DND-41 (cell line): ENCODE data around the gene AMN1.

Source experiments
- ATAC-seq: fragments of 200-7000 bp; cut with Tn5 transposase; 3 replicates; pipeline ENCODE4 v1.9.1; 2021; ENCODE audit warnings: low read depth; ENCODE audit not compliant: insufficient read depth
- DNase-seq: peaks from one replicate; pipeline ENCODE4 v3.0.0-alpha.2; 2020
- H2AFZ ChIP-seq: 2 replicates; pipeline ENCODE4 v1.6.0; 2012; ENCODE audit warnings: low read depth, low read length
- H3K27ac ChIP-seq: 2 replicates; pipeline ENCODE4 v1.5.1; 2012; ENCODE audit warnings: low read length, inconsistent platforms
- H3K27me3 ChIP-seq: fragments of 200-600 bp; sonication (generic); 2 replicates; pipeline ENCODE4 v1.6.0; 2012; ENCODE audit warnings: low read length, mild to moderate bottlenecking, inconsistent platforms; ENCODE audit not compliant: insufficient read depth, poor library complexity
- H3K36me3 ChIP-seq: 2 replicates; pipeline ENCODE4 v1.5.1; 2012; ENCODE audit warnings: low read length, inconsistent platforms; ENCODE audit not compliant: insufficient read depth
- H3K4me1 ChIP-seq: 2 replicates; pipeline ENCODE4 v1.5.1; 2012; ENCODE audit warnings: mild to moderate bottlenecking, low read length; ENCODE audit not compliant: insufficient read depth
- H3K4me2 ChIP-seq: 2 replicates; pipeline ENCODE4 v1.6.0; 2012; ENCODE audit warnings: mild to moderate bottlenecking, moderate library complexity, low read length, inconsistent platforms; ENCODE audit not compliant: insufficient read depth
- H3K4me3 ChIP-seq, 2 experiments: fragments of 200-600 bp in 1 of 2; shearing (Covaris generic) in 1 of 2; 2 replicates each; pipeline ENCODE4 v1.5.1; 2012 to 2016; ENCODE audit warnings: inconsistent platforms in 2 of 2, low read length in 2 of 2, mild to moderate bottlenecking in 2 of 2, low read depth in 1 of 2, moderate library complexity in 1 of 2
- H3K79me2 ChIP-seq: 2 replicates; pipeline ENCODE4 v1.6.0; 2012; ENCODE audit warnings: low read length, inconsistent platforms; ENCODE audit not compliant: insufficient read depth
- H3K9ac ChIP-seq: 2 replicates; pipeline ENCODE4 v1.6.0; 2012; ENCODE audit warnings: low read depth, mild to moderate bottlenecking, inconsistent platforms, low read length, moderate library complexity
- H3K9me3 ChIP-seq: 2 replicates; pipeline ENCODE4 v1.5.1; 2012; ENCODE audit warnings: low read length, moderate library complexity, mild to moderate bottlenecking, inconsistent platforms; ENCODE audit not compliant: insufficient read depth, severe bottlenecking
- H4K20me1 ChIP-seq: 2 replicates; pipeline ENCODE4 v1.6.0; 2012; ENCODE audit warnings: low read length; ENCODE audit not compliant: insufficient read depth
- CTCF ChIP-seq: IDR thresholded peaks from 2 replicates; pipeline ENCODE4 v1.5.1; 2012; ENCODE audit warnings: borderline replicate concordance, low read length, moderate library complexity, mild to moderate bottlenecking; ENCODE audit not compliant: poor library complexity, severe bottlenecking; ENCODE audit errors: extremely low read depth
- EZH2 ChIP-seq: IDR thresholded peaks from 3 replicates; pipeline ENCODE4 v1.6.1; 2012; ENCODE audit warnings: borderline replicate concordance, low read depth, mild to moderate bottlenecking, moderate library complexity, low read length, inconsistent platforms; ENCODE audit not compliant: severe bottlenecking

Gene AMN1

GRCh38 chr12:31663576-31663975, 65.2 kb downstream of the AMN1 start:
- Histone ChIP-seq H3K27me3 (no peaks in the 10 kb centered on the region), H3K4me3 (no peak overlapping the region), H3K9me3 (peaks cover 3% of the 10 kb centered on the region), H3K27ac (no peak overlapping the region), H3K4me2 (no peak overlapping the region), H3K9ac (no peak overlapping the region), H2AFZ (no peak overlapping the region), H3K79me2 (no peaks in the 10 kb centered on the region; the same call in 1 of the 2 replicates), H3K4me1 (peaks cover 16% of the 10 kb centered on the region), H3K36me3 (no peaks in the 10 kb centered on the region), H4K20me1 (no peaks in the 10 kb centered on the region)
- no peak for ATAC-seq
- TF ChIP-seq CTCF: no peak
- no peak for TF ChIP-seq EZH2
- DNase-seq: no peak

- no peaks in the 10 kb centered on the region for H3K36me3 ChIP-seq
- no peak for TF ChIP-seq CTCF
- no peak for TF ChIP-seq EZH2
- ATAC-seq (no peak), DNase-seq (no peak)
- no peaks in the 10 kb centered on the region for H3K27me3 ChIP-seq
- peaks cover 22% of the 10 kb centered on the region for H3K4me1 ChIP-seq
- H3K9ac ChIP-seq: no peak overlapping the region
- no peaks in the 10 kb centered on the region for H4K20me1 ChIP-seq
- H3K9me3 ChIP-seq: peaks cover 3% of the 10 kb centered on the region
- no peak overlapping the region for H3K4me3 ChIP-seq
- H3K27ac ChIP-seq: no peak overlapping the region
- no peaks in the 10 kb centered on the region; the same call in 1 of the 2 replicates for H3K79me2 ChIP-seq
- H3K4me2 ChIP-seq: no peak overlapping the region
- no peak overlapping the region for H2AFZ ChIP-seq
Measured at GRCh38 chr12:31662176-31662849, 66.5 kb downstream of the AMN1 start.

GRCh38 chr12:31659087-31659942, 69.5 kb downstream of the AMN1 start, which contains the start of gene ETFBKMT:
TSS of gene ETFBKMT (plus strand) at chr12:31659688. CDS start at chr12:31661954, 2,266 bp downstream.
- no peaks in the 10 kb centered on the region for H3K9me3 ChIP-seq
- TF ChIP-seq CTCF (peak; percentile 48), EZH2 (no peak)
- ATAC-seq: peak; percentile 100

More at GRCh38 chr12:31659087-31659942, 69.5 kb downstream of the AMN1 start, which contains the start of gene ETFBKMT:
- H3K9ac ChIP-seq: peak within 1 kb of the TSS; percentile 64
- DNase-seq: peak; percentile 97
- H3K4me3 ChIP-seq: peak within 1 kb of the TSS; percentile 31 to 69
- H3K27me3 ChIP-seq: no peaks in the 10 kb centered on the region
- no peaks in the 10 kb centered on the region; the same call in 1 of the 2 replicates for H3K79me2 ChIP-seq
- H2AFZ ChIP-seq: peak within 1 kb of the TSS; percentile 95
- H4K20me1 ChIP-seq: no peaks in the 10 kb centered on the region
- no peaks in the 10 kb centered on the region for H3K36me3 ChIP-seq
- peaks cover 22% of the 10 kb centered on the region for H3K4me1 ChIP-seq
- H3K4me2 ChIP-seq: peak within 1 kb of the TSS; percentile 79
- H3K27ac ChIP-seq: peak within 1 kb of the TSS; percentile 84
